HG03095 (cell line): ENCODE data around the gene SREBF1.

Experiments used
- ATAC-seq: cut with Tn5 transposase; IDR thresholded peaks from one replicate; pipeline ENCODE4 v1.9.1; 2021; ENCODE audit warnings: moderate library complexity; ENCODE audit not compliant: unreplicated experiment

Gene SREBF1

GRCh38 chr17:17797119-17797809 is 39.5 kb downstream of the SREBF1 start:
- ATAC-seq: no peak

GRCh38 chr17:17796787-17797061 is 40.1 kb downstream of the SREBF1 start:
- no peak for ATAC-seq

- ATAC-seq: no peak
Measured at GRCh38 chr17:17795946-17796786, 40.6 kb downstream of the SREBF1 start.

- ATAC-seq: no peak
Measured at GRCh38 chr17:17795296-17795695, 41.5 kb downstream of the SREBF1 start.

- no peak for ATAC-seq
Measured at GRCh38 chr17:17794382-17794781, 42.4 kb downstream of the SREBF1 start.

- ATAC-seq: no peak
Measured at GRCh38 chr17:17793378-17794214, 43.2 kb downstream of the SREBF1 start.

GRCh38 chr17:17792551-17793377 is 44.0 kb downstream of the SREBF1 start:
- ATAC-seq: no peak

GRCh38 chr17:17792037-17792550 is 44.7 kb downstream of the SREBF1 start:
- no peak for ATAC-seq

GRCh38 chr17:17790637-17791464 is 45.9 kb downstream of the SREBF1 start:
- no peak for ATAC-seq

- ATAC-seq: no peak
Measured at GRCh38 chr17:17789828-17790636, 46.8 kb downstream of the SREBF1 start.

GRCh38 chr17:17789410-17789809 is 47.4 kb downstream of the SREBF1 start:
- ATAC-seq: no peak

- ATAC-seq: no peak
Measured at GRCh38 chr17:17788967-17789366, 47.8 kb downstream of the SREBF1 start.

GRCh38 chr17:17787568-17787967 is 49.2 kb downstream of the SREBF1 start:
- ATAC-seq: no peak

GRCh38 chr17:17786998-17787397 is 49.8 kb downstream of the SREBF1 start:
- no peak for ATAC-seq

GRCh38 chr17:17785407-17785806 is 51.4 kb downstream of the SREBF1 start:
- ATAC-seq: no peak

GRCh38 chr17:17784657-17785267 is 52.0 kb downstream of the SREBF1 start:
- no peak for ATAC-seq

GRCh38 chr17:17783825-17784656 is 52.7 kb downstream of the SREBF1 start:
- ATAC-seq: no peak
